MM.1S (cell line): ENCODE results near the gene HOXB1.

Experiments used
- EZH2phosphoT487 ChIP-seq: fragments of 300-600 bp; sonication (generic); IDR thresholded peaks from 2 replicates; pipeline ENCODE4 v1.6.1; 2018; ENCODE audit warnings: antibody characterized with exemption, low read length
- TF ChIP-seq, protein P1 (sequence below): fragments of 300-600 bp; sonication (generic); IDR thresholded peaks from 2 replicates; pipeline ENCODE4 v1.5.1; 2016; ENCODE audit warnings: antibody characterized with exemption, low read length, mixed read lengths

DNA sequence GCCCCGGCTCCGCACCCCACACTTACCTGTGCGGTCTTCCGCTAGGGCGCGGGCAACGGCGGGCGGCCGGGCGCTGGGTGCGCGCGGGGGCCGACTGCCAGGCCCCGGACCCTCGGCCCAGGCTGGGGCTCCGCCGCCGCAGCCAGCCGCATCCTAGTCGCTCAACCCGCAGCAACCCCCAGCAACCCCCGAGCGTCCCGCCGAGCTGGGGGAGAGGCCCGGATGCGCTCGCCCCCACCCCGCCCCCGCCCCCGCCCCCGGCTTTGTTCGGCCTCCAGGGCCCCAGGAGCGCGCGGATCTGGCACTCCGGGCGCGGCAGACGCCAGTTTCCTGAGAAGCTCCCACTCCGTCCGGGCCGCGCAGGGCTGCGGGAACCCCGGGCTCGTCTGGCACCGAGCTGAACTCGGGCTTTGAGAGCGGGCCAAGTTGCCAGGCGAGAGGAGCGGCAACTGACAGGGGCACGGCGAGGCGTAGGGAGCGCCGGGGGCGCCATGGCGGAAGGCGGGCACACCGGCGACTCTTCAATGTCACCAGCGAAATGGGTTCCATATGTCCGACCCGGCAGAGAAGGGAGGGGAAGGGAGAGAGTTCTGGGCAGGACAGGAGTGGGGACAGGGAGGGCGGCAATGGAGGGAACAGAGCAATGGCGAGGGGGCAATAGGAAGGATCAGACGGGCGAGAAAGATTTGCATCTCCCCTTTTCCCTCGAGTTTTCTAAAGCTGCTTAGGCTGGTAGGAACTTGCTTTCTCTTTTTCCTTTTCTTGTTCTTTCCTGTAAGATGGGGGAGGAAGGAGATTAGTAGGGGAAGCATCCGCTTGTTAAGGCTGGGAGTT, 33.6 kb upstream of the HOXB1 start:
- TF ChIP-seq, protein P1, sequence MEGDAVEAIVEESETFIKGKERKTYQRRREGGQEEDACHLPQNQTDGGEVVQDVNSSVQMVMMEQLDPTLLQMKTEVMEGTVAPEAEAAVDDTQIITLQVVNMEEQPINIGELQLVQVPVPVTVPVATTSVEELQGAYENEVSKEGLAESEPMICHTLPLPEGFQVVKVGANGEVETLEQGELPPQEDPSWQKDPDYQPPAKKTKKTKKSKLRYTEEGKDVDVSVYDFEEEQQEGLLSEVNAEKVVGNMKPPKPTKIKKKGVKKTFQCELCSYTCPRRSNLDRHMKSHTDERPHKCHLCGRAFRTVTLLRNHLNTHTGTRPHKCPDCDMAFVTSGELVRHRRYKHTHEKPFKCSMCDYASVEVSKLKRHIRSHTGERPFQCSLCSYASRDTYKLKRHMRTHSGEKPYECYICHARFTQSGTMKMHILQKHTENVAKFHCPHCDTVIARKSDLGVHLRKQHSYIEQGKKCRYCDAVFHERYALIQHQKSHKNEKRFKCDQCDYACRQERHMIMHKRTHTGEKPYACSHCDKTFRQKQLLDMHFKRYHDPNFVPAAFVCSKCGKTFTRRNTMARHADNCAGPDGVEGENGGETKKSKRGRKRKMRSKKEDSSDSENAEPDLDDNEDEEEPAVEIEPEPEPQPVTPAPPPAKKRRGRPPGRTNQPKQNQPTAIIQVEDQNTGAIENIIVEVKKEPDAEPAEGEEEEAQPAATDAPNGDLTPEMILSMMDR: no peak
- TF ChIP-seq EZH2phosphoT487: no peak
